ENCODE results near the gene TAPT1.
"Not testable (repeated sequence)": the region's sequence is repeated elsewhere in the genome, so short reads cannot be mapped to it uniquely, and the experiment has no call there.

The TAPT1 gene

GRCh38 chr4:16207409-16207808, 18.9 kb downstream of the TAPT1 start:
- DNase-seq: no peak

GRCh38 chr4:16206848-16207247, 19.4 kb downstream of the TAPT1 start:
- DNase-seq: peak; percentile 37

GRCh38 chr4:16206301-16206700, 20.0 kb downstream of the TAPT1 start:
- DNase-seq: no peak

- DNase-seq: no peak
Observed at GRCh38 chr4:16205298-16206164, 20.7 kb downstream of the TAPT1 start.

GRCh38 chr4:16204505-16204904, 21.8 kb downstream of the TAPT1 start:
- no peak for DNase-seq

- DNase-seq: no peak
Observed at GRCh38 chr4:16203083-16203482, 23.2 kb downstream of the TAPT1 start.

- no peak for DNase-seq
Observed at GRCh38 chr4:16202598-16202997, 23.7 kb downstream of the TAPT1 start.

GRCh38 chr4:16199093-16199492, 27.2 kb downstream of the TAPT1 start:
- no peak for DNase-seq

- no peak for DNase-seq
Observed at GRCh38 chr4:16197876-16198665, 28.2 kb downstream of the TAPT1 start.

GRCh38 chr4:16196482-16197393, 29.5 kb downstream of the TAPT1 start:
- DNase-seq: peak; percentile 31

- DNase-seq: no peak
Observed at GRCh38 chr4:16195209-16195608, 31.1 kb downstream of the TAPT1 start.

- DNase-seq: not testable (repeated sequence)
Observed at GRCh38 chr4:16194798-16195197, 31.5 kb downstream of the TAPT1 start.

- DNase-seq: no peak
Observed at GRCh38 chr4:16194214-16194613, 32.1 kb downstream of the TAPT1 start.

- no peak for DNase-seq
Observed at GRCh38 chr4:16192631-16193518, 33.4 kb downstream of the TAPT1 start.

GRCh38 chr4:16192057-16192456, 34.2 kb downstream of the TAPT1 start:
- no peak for DNase-seq

GRCh38 chr4:16187455-16187854, 38.8 kb downstream of the TAPT1 start:
- no peak for DNase-seq

GRCh38 chr4:16186986-16187385, 39.3 kb downstream of the TAPT1 start:
- no peak for DNase-seq

GRCh38 chr4:16183604-16184003, 42.7 kb downstream of the TAPT1 start:
- DNase-seq: no peak

GRCh38 chr4:16176621-16177020, 49.6 kb downstream of the TAPT1 start:
- DNase-seq: no peak

GRCh38 chr4:16171831-16172230, 54.4 kb downstream of the TAPT1 start:
- no peak for DNase-seq

GRCh38 chr4:16169490-16169889, 56.8 kb downstream of the TAPT1 start:
- DNase-seq: no peak

Measured in left hindlimb (tissue), 1 donor.